Measurements from ENCODE around the gene PFN3.
"Not testable (repeated sequence)": the region's sequence is repeated elsewhere in the genome, so short reads cannot be mapped to it uniquely, and the experiment has no call there.

Gene PFN3

DNA sequence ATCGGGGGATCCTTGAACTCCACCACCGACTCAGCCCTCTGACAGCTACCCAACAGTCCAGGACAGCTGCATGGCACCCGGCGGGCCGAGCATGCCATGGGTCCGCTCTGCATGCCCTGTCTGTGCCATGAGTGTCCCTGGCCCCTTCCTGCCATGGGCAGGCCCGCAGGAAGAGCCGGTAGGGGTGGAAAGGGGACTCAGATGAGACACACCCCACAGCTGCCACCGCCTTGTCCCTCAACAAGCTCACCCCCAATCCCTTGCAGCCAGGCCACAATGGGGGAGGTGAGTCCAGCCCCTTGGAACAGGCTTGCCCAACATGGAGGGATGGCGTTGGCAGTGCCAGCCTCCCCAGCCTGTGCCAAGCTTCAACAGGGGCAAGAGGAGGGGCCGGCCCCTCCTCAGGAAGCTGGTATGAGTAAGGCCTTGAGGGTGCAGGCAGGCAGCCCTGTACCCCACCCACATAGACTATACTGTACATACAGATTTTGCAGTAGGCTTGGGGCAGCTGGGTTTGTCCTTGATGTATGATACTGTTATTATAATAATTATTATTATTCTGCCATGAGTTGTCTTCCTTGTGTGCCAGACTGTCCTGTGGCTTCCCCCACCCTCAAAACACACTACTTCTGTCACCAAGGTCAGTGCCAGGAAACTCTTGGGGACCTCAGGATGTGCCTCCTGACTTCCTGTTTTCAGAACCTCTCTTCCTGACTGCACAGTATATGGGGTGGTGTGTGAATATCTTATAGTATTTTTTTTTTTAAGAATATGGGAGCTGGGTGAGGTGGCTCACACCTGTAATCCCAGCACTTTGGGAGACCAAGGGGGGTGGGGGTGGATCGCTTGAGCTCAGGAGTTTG lies 28.2 kb downstream of the PFN3 start:
- DNase-seq, result no peak

DNA sequence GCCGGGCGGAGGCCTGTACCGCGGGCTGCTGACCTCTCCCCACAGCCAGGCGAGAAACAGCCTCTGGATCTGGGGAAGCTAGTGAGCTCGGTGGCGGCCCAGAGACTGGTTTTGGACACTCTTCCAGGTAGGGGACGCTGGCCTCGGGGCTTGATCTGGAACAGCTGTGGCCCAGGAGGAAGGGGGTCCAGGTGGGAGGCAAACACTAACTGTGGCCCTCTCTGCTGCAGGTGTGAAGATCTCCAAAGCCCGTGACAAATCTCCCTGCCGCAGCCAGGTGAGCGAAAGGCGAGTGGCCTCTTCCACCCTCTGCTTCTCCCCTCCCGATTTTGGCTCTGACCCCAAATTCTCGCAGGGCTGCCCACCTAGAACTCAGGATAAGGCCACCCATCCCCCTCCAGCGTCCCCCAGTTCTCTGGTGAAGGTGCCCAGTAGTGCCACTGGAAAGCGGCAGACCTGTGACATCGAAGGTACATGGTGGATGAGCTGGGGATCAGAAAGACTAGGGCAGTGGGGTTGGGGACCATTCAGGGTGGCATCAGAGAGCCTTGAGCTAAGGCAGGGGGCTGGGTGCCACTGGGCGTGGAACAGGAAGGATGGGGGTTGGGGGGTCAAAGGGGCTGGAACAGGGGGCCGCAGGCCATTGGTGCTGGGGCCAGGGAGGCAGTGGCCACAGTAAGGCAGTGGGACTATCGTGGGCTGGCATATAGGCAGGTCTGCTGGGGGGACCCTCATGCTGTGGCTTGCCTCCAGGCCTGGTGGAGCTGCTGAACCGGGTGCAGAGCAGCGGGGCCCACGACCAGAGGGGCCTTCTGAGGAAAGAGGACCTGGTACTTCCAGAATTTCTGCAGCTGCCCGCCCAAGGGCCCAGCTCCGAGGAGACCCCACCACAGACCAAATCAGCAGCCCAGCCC lies 29.1 kb downstream of the PFN3 start:
- DNase-seq, result no peak

DNA sequence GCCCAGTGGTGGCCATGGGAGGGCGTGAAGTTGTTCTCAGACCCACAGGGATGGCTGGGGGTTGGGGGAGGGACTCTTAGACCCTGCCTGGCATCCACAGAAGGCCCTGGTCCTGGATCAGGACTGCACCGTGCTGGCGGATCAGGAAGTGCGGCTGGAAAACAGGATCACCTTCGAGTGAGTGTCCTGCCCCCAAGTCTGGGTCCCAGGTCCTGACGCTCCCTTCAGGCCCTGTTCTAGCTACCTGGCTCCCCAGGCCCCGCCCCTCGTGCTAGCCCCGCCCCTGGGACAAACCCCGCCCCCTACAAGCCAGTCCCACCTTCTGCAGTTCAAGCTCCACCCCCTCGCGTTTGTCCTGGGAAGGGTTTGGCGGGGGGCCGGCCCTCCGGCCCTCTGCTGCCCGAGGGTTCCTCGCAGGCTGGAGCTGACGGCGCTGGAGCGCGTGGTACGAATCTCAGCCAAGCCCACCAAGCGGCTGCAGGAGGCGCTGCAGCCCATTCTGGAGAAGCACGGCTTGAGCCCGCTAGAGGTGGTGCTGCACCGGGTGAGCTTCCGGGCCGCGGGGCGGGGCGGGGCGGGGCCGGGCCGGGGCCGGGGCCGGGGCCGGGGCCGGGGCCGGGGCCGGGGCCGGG lies 29.9 kb downstream of the PFN3 start:
- peak; percentile 81 for DNase-seq

DNA sequence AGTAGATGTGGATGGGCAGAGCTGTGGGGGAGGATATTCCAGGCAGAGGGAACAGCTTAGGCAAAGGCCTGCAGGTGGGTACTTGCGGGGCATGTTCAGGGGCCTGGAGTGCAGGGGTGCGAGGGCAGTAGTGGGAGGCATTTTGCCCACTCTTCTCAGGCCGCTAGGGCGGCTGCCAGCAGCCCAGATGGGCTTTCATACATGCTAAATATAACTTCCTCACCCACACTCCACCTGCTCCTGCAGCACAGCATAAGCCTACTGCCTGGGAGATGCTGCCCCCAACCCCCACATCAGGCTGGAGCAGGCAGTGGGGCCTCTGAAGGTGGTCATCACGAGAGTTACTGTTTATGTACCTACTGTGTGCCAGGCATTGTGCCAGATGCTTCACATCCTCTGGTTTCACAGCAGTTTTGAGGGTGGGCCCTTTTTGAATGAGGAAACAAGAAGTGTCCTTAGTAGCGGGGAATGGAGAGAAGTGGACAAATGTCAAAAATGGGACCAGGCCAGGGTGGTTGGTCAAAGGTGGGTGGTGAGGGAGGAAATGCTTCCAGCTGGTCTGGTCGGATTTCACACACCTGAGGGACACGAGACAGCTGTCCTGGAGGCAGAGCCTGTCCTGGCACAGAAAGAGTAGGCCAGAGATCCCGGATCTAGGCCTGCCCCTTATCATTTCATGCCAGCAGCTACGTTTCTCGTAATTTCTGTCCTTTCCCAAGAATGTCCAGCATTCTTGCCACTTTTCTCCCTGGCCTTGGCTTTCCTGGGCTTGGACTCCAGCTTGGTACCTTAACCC lies 30.6 kb downstream of the PFN3 start:
- DNase-seq, result no peak

DNA sequence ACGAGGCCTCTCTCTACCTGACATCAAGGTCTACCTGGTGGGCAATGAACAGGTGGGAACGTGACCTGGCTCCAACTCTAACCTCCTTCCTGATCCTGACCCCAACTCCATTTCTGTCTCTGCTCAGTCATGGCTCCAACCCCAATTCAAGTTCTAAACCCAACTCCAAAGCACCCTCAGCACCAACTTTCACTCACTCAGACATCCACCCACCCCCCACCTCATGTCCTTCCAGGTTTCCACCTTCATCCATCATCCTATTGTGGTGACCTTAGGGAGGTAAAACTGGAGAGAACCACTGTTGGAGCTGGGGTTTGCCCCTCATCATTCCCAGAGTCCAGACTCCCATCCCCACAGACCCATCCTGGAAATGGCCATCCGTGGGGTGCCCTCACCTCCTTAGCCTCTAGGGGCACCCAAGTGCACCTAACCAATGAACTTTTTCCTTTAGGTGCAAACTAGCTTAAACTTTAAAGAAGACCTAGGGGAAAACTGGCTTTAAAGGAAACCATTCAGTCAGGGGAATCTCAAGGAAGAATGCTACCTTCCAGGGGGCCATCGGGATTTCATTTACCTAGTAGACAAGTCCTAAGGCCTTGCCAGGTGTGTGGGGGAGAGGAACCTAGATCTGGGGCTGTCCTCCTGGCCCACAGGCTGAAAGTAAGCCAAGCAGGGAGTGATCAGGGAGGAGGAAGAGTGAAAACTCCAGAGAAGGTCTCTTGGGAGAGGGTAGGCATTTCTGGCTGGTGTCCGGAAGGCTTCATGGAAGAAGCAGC lies 31.4 kb downstream of the PFN3 start:
- DNase-seq, result no peak

DNA sequence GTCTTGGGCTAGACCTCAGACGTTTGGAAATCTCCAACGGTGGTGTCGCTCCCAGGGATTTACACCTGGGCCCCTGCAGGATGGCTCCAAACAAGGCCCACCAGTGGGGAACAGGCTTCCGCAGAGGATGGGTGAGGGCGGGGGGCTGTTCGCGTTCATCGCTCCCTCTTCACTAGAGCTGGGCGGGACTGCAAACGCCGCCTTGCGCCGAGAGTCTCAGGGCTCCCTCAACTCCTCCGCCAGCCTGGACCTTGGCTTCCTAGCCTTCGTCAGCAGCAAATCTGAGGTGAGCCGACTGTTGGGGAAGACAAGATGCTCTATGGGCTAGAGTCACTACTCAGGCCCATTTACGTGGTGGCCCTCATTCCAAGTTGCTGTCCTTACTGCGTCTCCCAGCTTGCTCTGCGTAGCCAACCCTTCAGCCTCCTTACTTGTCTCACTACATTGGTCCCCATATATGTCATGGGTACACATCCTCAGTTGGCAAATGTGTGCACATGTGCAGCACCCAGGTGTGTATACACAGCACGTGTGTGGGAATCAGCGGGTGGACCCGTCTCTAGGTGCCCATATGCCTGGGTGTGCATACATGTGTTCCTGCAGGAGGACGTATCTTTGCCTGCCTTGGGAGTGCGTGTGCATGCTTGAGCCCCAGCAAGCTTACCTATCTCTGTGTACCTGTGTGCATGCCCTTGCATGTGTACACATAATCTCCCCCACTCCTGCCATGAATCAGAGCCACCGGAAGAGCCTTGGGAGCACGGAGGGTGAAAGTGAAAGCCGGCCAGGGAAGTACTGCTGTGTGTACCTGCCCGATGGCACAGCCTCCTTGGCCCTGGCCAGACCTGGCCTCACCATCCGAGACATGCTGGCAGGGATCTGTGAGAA lies 32.2 kb downstream of the PFN3 start:
- DNase-seq, result no peak

DNA sequence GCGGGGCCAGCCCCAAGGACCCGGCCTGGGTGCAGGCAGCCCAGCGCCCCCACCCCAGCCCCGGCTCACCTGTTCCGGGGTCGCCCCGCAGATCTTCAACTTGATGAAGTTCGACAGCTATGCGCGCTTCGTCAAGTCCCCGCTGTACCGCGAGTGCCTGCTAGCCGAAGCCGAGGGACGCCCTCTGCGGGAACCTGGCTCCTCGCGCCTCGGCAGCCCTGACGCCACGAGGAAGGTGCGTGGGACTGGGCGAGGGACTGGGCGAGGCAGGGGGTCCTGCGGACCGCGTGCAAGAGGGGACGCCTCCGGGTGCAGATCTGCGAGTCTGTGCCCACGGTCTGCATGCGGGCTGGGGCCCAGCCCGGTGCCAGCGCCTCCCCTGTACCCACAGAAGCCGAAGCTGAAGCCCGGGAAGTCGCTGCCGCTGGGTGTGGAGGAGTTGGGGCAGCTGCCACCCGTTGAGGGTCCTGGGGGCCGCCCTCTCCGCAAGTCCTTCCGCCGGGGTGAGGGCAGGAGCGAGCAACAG lies 33.1 kb downstream of the PFN3 start:
- DNase-seq, result no peak

DNA sequence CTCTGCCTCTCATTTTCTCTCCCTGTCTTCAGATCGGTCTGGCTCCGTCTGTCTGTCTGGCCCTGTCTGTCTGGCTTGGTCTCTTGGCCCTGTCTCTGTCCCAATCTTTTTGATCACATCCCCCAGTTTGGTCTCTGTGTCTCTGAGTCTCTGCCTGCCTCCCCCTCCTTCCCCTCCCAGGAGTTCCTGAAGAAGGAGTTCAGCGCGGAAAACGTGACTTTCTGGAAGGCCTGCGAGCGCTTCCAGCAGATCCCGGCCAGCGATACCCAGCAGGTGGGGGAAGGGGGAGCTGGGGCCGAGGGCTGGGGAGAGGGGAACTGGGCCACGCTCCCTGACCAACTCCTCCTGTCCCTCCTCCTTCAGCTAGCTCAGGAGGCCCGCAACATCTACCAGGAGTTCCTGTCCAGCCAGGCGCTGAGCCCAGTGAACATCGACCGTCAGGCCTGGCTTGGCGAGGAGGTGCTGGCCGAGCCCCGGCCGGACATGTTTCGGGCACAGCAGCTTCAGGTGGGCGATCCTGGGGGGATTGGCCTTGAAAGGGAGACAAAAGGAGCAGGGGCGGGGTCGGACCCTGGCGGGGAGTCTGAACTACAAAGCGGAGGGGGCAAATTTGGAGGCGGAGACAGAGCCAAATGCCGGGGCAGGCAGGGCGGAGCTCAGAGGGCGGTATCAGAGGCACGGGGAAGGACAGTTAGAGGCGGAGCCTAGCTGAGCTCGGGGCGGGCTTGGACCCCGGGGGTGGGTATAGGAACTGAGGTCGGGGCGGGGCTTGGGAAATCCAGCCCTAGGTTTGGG lies 33.7 kb downstream of the PFN3 start:
- DNase-seq, result peak; percentile 71

DNA sequence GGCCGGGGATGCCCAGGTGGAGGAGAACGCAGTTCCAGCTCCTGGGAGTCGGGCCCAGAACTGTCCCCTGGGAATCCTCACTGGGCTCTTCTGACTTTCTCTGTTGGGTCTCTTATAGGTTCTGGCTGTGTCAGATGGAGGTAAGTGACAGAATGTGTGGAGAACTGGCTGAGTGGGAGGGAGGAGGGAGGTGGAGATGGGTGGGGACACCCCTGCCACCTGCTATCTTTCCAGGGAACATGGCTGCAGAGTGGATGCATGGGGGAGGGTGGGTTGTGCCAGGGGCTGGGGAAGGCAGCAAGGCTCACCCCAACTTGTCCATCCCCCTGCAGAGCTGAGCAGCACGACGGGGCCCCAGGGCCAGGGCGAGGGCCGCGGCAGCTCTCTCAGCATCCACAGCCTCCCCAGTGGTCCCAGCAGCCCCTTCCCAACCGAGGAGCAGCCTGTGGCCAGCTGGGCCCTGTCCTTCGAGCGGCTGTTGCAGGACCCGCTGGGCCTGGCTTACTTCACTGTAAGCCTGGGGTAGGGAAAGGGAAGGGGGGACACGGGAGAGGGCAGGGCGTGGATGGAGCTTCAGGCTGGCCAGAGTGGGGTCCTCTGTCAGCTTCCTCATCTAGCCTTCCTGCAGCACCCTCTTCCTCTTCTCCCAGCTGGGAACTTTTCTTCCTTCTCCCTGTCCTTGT lies 34.5 kb downstream of the PFN3 start:
- DNase-seq, result no peak

DNA sequence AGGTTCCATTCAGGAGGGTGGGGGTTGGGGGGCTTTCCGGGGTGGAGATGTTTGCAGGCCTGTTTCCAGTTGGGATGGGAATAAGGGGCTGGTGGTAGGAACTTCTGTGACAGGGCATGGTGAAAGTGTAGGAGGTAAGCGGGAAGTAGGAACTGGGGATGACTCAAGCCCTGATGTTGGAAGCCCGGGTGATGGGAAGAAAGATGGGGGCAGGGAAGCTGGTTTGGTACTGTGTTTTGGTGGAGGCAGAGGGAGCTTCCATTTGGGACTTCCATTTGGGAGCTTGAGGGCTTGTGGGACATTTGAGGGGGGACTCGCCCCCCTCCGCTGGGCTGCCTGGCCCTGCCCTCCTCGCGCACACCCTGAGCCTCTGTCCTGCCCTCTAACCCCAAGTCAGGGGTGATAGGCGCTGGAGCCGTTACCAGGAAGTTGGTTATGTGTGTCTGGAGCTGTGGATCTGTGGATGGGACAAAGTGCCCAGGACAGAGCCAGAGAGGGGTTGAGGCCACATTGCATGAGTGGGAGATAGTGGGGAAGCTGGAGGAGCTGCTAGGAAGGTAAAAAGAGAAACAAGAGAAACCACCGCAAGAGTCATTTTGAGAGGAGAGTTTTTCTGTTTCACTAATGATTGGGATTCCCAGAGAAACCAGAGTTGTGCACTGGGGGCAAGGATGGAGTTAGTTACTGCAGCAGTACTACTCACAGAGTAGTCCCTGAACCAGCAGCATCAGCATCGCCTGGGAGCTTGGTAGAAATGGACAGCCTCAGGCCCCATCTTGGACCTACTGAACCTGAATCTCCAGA lies 36.1 kb downstream of the PFN3 start:
- no peak for DNase-seq

DNA sequence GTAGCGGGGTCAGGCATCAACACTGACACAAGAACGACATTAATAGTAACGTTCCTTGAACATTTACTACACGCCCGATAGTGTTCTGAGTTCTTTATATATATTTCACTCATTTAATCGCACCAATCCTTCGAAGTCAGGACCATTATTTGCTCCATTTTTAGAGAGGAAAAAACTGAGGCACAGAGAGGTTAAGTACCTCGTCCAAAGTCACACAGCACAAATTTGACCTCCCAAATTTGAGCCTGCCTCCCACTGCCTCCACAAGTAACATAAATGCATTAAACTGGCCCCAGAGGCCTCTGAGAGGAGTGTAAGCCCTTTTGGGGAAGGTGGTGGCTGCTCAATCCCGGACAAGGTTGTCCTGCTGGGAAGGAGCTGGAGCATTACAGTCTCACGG lies 36.9 kb downstream of the PFN3 start:
- DNase-seq, result no peak

DNA sequence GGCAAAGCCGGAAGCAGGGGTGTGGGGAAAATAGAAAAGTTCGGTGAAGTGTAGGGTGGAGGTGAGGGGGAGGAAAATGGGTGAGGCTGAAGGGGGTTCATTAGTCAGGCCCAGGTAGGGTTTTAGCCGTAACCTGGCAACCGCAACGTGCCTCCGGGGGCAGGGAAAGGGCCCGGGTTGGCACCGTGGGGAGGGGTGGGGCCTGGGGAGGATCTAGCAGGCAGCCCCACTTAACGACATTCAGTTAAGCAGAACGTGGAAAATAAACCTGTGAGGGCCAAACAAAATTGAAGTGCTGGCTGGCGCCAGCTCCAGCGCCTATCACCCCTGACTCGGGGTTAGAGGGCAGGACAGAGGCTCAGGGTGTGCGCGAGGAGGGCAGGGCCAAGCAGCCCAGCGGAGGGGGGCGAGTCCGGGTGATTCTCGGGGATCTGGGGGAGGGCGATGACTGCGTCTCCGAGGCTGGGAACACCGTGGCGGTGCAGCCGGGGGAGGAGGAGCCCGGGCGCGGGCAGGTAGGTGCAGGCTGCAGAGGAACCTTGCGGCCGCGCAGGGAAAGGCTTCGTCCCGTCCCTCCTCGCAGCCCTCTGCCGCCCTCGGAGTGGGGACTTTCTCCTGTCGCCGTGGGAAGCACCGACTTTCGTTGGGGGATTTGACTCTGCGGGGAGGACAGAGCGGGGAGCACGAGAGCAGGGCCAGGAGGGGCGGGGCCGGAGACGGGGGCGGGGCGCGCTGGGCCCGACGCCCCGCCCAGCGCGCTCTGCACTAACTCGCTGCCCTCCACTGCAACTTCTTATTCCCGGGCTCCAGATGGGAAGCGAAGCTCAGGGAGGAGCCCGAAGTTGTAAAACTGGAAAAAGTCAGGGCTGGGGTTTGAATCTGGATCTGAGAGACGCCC lies 37.6 kb downstream of the PFN3 start:
- DNase-seq, result peak; percentile 66

DNA sequence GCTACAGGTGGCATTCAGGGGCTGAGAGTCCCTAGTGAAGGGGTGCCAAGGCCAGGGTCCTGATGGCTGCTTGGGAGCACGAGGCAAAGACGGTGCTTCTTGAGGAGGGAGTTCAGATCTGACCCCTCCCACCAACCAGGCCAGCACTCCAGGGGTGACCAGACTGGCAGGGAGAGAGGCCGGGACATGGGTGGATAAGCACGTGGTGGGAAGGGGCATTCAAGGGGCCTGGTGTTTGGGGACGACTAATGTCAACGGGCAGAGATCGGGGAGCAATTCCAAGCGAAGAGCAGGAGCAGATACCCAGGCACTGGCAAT lies 38.2 kb downstream of the PFN3 start:
- no peak for DNase-seq

DNA sequence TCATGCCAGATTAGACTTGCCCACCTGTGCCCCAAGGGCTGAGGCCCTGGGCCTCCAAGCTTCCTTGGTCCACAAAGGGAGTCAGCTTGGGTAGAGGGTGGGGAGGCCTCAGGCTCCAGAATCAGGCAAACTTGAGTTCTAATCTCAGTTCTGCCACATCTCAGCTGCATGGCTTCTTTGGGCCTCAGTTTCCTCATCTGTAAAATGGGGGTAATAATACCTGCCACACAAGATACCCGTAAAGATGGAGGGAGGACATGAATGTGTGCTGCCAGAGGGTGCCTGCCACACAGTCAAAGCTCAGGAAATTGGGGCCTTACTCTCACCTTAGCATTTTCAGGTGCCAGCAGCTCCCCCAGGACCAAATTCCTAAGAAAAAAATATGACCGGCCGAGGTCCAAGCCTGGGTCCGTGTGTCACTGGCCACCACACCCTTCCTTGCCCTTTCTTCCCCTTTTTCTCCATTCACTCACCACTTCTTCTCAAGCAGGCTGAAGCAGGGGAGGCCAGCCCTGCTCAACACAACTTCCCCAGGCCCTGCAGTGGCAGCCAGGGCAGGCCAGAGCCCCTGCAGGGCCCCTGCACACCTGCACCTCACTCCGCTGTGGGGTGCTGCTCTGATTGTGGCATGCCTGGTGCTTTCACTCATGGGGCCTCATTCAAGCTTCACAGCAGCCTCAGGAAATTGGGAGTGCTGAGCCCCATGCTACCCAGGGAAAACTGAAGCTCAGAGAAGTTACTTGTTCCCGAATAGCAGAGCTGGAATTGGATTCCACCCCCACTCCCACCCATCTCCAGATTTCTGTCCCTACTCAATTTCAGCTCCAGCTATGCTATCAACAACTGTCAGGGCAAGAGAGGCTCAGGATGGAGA lies 38.8 kb downstream of the PFN3 start:
- DNase-seq, result no peak

DNA sequence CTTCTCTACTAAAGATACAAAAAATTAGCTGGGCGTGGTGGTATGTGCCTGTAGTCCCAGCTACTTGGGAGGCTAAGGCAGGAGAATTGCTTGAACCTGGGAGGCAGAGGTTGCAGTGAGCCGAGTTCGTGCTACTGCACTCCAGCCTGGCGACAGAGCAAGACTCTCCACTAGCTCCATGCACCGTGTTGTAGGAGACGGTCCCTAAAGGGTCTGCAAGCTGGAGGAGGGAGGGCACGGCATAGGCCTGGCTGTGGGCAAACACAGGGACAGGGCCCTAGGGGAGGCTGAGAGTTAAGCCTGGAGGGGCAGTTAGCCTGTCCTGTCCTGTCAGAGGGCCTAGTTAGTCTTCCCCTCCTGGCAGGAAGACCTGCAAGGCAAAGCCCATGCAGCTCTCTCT lies 39.7 kb downstream of the PFN3 start:
- DNase-seq, result not testable (repeated sequence)

DNA sequence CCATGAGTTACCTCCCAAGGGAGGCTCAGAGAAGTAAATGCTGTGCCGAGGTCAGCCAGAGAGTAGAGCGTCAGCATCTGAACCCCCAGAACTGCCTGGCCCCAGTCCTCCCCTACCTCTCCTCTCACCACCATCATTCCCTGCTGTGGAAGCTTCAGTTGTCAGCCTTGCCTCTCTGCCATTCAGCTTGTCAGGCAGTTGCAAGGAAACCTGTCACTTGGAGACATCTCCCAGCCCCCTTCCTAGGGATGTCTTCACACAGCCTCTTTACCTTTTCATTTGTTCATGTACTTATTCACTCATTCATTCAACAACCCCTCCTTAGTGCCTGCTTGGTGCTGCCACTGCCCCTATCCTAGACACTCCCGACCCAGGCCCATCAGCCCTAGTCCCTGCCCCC lies 40.6 kb downstream of the PFN3 start:
- no peak for DNase-seq
